C4-2B (cell line): ENCODE results near the gene PRKCB.

Experiments used
- H3K27ac ChIP-seq: fragments of 450-650 bp; 2 replicates; pipeline ENCODE4 v1.5.1; 2017
- CTCF ChIP-seq: fragments of 450-650 bp; conservative IDR thresholded peaks from 2 replicates; pipeline ENCODE4 v1.5.1; 2017; ENCODE audit warnings: mild to moderate bottlenecking
- ZFX ChIP-seq: fragments of 450-650 bp; IDR thresholded peaks from 2 replicates; pipeline ENCODE4 v1.6.1; 2017

Gene PRKCB

DNA sequence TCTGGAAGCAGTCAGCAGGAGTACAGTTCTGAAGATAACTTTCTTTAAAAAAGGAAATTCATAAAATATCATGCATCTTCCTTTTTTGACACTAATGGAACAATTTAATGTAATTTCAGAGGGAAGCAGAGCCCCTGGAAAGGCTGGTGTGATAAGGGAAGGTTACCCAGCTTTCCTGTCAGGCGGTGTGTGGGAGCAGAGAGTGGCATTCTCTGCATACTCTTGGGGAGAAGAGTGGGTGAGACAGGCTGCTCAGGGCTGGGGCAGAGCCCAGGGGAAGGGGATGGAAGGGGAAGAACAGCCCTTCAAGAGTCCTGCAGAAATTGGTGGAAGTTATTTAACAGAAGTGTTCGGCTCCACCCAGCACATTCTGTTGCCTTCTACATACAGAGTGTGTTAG is 84.7 kb downstream of the PRKCB start:
- H3K27ac ChIP-seq, result no peak overlapping the region
- no peak for TF ChIP-seq CTCF
- no peak for TF ChIP-seq ZFX

DNA sequence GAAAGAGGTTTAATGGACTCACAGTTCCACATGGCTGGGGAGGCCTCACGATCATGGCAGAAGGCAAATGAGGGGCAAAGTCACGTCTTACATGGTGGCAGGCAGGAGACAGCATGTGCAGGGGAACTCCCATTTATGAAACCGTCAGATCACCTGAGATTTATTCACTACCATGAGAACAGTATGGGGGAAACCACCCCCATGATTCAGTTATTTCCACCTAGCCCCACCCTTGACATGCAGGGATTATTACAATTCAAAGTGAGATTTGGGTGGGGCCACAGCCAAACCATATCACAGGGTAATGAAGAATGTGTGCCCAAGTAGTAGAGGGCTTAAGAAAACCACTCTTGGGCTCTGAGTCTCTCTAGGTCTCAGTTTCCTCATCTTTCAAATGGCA is 85.1 kb downstream of the PRKCB start:
- TF ChIP-seq CTCF (no peak), ZFX (no peak)
- H3K27ac ChIP-seq, result no peak overlapping the region

- TF ChIP-seq ZFX, result no peak
- TF ChIP-seq CTCF, result no peak
- H3K27ac ChIP-seq, result no peak overlapping the region
Measured at GRCh38 chr16:23922406-23922805, 86.6 kb downstream of the PRKCB start.

- H3K27ac ChIP-seq, result no peak overlapping the region
- TF ChIP-seq CTCF, result no peak
- no peak for TF ChIP-seq ZFX
Measured at GRCh38 chr16:23924128-23924527, 88.3 kb downstream of the PRKCB start.

DNA sequence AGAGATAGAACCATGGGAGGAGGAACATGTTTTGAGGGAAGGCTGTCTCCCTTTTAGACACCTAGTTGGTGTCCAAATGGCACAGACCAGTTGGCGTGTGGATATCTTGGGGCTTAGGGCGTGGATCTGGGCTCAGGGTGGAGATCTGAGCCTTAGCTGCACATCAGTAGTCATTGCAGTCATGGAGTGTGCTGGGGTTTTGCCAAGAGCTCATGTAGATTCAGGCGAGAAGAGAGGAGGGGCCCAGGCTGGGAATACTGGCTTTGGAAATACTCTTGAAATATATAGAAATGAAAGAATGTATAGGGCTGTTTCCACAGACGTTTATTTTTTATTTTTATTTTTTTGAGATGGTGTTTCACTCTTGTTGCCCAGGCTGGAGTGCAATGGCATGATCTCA is 92.0 kb downstream of the PRKCB start:
- TF ChIP-seq CTCF, result no peak
- no peak overlapping the region for H3K27ac ChIP-seq

- no peak for TF ChIP-seq CTCF
- TF ChIP-seq ZFX, result no peak
- H3K27ac ChIP-seq, result no peak overlapping the region
Measured at GRCh38 chr16:23929237-23929636, 93.5 kb downstream of the PRKCB start.

DNA sequence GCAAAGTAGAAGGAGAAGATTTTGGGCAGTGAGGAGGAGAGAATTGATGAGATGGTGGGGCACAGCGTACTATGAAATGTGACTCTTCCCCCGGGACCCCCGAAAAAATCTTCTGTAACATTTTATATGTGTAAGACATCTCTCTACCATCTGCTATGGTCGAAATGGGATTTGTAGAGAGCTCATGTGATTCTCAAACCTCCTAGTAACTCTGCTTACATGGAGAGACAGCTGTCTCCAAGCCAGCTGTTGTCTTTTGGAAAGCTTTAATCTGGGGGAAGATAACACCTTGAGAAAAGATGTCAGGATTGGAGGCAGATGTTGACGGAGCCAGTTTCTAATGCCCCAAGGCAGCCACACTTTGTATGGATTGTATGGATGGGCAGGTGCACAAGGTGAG is 94.1 kb downstream of the PRKCB start:
- no peak for TF ChIP-seq CTCF
- no peak for TF ChIP-seq ZFX
- no peak overlapping the region for H3K27ac ChIP-seq
